Mammary epithelial cell (primary cell): ENCODE data around the gene PCDH17.

Source experiments
- EZH2 ChIP-seq: IDR thresholded peaks from 2 replicates; pipeline ENCODE4 v1.6.1; 2012; ENCODE audit warnings: low read length, inconsistent platforms, borderline replicate concordance
- TF ChIP-seq, protein P1 (sequence below), 2 donors: IDR thresholded peaks in 1 of 2; conservative IDR thresholded peaks in 1 of 2; 2 replicates each; pipeline ENCODE4 v1.5.1; 2011 to 2012; ENCODE audit warnings: inconsistent platforms in 2 of 2, low read length in 2 of 2, mild to moderate bottlenecking in 2 of 2, control low read depth in 1 of 2, low read depth in 1 of 2; ENCODE audit not compliant: insufficient read depth in 1 of 2; ENCODE audit errors: extremely low read depth in 1 of 2

DNA sequence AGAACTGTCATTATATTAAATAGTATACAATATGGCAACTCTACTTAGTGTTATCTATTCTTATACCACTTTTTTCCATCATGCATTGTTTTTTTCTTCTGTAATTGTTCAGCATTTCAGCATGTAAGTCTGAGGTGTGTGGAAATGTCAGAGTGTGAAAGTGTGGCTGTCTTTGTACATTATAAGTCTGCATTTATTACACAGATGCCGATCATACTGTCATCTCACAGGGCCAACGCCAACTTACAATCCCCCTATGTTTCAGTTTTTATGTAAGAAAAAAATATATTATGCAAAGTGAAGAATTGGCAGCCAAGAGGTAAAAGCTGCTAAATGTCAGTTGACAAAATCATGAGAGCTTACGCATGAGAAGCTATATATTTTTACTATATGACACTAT lies 42.9 kb upstream of the PCDH17 start:
- TF ChIP-seq, protein P1, sequence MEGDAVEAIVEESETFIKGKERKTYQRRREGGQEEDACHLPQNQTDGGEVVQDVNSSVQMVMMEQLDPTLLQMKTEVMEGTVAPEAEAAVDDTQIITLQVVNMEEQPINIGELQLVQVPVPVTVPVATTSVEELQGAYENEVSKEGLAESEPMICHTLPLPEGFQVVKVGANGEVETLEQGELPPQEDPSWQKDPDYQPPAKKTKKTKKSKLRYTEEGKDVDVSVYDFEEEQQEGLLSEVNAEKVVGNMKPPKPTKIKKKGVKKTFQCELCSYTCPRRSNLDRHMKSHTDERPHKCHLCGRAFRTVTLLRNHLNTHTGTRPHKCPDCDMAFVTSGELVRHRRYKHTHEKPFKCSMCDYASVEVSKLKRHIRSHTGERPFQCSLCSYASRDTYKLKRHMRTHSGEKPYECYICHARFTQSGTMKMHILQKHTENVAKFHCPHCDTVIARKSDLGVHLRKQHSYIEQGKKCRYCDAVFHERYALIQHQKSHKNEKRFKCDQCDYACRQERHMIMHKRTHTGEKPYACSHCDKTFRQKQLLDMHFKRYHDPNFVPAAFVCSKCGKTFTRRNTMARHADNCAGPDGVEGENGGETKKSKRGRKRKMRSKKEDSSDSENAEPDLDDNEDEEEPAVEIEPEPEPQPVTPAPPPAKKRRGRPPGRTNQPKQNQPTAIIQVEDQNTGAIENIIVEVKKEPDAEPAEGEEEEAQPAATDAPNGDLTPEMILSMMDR (conservative IDR thresholded peaks at IDR 0.05 in 1 of 2, IDR thresholded peaks at IDR 0.05 in 1 of 2; ENCODE audit: extremely low read depth in 1 of 2, insufficient read depth in 1 of 2, low read depth in 1 of 2, low read length in 2 of 2): no peak
- TF ChIP-seq EZH2: no peak
